ENCODE results near the gene RNPC3. TPM values are rescaled to one million over a fixed set of nuclear protein-coding genes. Genes with fewer than 3 reads are reported as not detected.
"Not testable (repeated sequence)": the region's sequence is repeated elsewhere in the genome, so short reads cannot be mapped to it uniquely, and the experiment has no call there.

The RNPC3 gene
- polyA plus RNA-seq, 1 of the 3 experiments (the other 2 are of a cell fraction): 10.0 TPM

GRCh38 chr1:103571289-103571688 is 45.8 kb downstream of the RNPC3 start, which contains the start of gene AMY2B:
Gene AMY2B (plus strand): TSS chr1:103571589. CDS start chr1:103571603, 14 bp downstream.
- H3F3A ChIP-seq (replicated peaks; ENCODE audit: insufficient read depth); H3K4me2 ChIP-seq; H3K4me3 ChIP-seq (ENCODE audit: low read depth in 2 of 2, low read length in 1 of 2); POLR2A ChIA-PET; H4K20me1 ChIP-seq (ENCODE audit: insufficient read depth); H3K9me3 ChIP-seq; H3K9me2 ChIP-seq; H3K4me1 ChIP-seq (ENCODE audit: control insufficient read depth in 1 of 2, insufficient read depth in 2 of 2, low read depth in 1 of 2, low read length in 1 of 2); DNase-seq; H3K79me2 ChIP-seq (ENCODE audit: insufficient read depth); H3K27me3 ChIP-seq (ENCODE audit: insufficient read depth); H3K9ac ChIP-seq; H3K27ac ChIP-seq (ENCODE audit: low read depth in 2 of 2, low read length in 1 of 2); H3K36me3 ChIP-seq (replicated peaks in 1 of 2; ENCODE audit: control insufficient read depth in 1 of 2, insufficient read depth in 2 of 2, low read length in 1 of 2); CTCF ChIA-PET; H2AFZ ChIP-seq (ENCODE audit: low read depth): not testable (repeated sequence)
- WGBS (ENCODE audit: low lambda C conversion rate): 80% methylated on average over 2 of the region's 2 CpGs

DNA sequence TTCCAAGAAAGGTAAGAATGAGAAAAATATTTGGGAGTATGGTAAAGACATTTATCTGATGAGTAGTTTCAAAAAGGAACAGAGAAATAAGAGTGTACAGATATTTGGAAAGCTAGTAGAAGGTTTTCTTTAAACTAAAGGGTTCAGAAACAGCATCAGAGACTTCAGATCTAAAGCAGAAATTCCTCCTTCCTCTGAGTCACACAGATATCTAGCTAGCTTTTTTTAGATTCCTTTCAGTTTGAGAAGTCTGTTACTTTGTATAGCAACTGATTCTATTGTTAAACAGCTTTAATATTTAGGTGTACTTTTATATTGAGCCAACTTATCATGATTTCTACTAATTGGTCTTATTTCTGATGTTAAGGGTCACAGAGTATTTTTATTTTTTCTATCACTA is 50.6 kb downstream of the RNPC3 start:
- no peak overlapping the region for H3K4me3 ChIP-seq (ENCODE audit: low read depth in 2 of 2, low read length in 1 of 2)
- H4K20me1 ChIP-seq (ENCODE audit: insufficient read depth): no peaks in the 10 kb centered on the region
- POLR2A ChIA-PET: no interaction called here
- H3K36me3 ChIP-seq (replicated peaks in 1 of 2; ENCODE audit: control insufficient read depth in 1 of 2, insufficient read depth in 2 of 2, low read length in 1 of 2): no peaks in the 10 kb centered on the region
- no peak overlapping the region for H2AFZ ChIP-seq (ENCODE audit: low read depth)
- TF ChIP-seq, protein P1, sequence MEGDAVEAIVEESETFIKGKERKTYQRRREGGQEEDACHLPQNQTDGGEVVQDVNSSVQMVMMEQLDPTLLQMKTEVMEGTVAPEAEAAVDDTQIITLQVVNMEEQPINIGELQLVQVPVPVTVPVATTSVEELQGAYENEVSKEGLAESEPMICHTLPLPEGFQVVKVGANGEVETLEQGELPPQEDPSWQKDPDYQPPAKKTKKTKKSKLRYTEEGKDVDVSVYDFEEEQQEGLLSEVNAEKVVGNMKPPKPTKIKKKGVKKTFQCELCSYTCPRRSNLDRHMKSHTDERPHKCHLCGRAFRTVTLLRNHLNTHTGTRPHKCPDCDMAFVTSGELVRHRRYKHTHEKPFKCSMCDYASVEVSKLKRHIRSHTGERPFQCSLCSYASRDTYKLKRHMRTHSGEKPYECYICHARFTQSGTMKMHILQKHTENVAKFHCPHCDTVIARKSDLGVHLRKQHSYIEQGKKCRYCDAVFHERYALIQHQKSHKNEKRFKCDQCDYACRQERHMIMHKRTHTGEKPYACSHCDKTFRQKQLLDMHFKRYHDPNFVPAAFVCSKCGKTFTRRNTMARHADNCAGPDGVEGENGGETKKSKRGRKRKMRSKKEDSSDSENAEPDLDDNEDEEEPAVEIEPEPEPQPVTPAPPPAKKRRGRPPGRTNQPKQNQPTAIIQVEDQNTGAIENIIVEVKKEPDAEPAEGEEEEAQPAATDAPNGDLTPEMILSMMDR (IDR thresholded peaks at IDR 0.05): no peak
- no peak for TF ChIP-seq RFX5 (IDR thresholded peaks at IDR 0.05; ENCODE audit: low read length)
- TF ChIP-seq USF1 (IDR thresholded peaks at IDR 0.05; ENCODE audit: borderline replicate concordance, low read depth): no peak
- TF ChIP-seq YY1 (IDR thresholded peaks at IDR 0.05; ENCODE audit: low read depth): no peak
- TF ChIP-seq RXRA (IDR thresholded peaks at IDR 0.05; ENCODE audit: borderline replicate concordance, low read depth): no peak
- TF ChIP-seq MEF2A (IDR thresholded peaks at IDR 0.05; ENCODE audit: borderline replicate concordance, low read depth): no peak
- TF ChIP-seq EP300 (IDR thresholded peaks at IDR 0.05; ENCODE audit: borderline replicate concordance in 1 of 2, low read depth in 1 of 2, low read length in 1 of 2): no peak
- TF ChIP-seq FOXJ3 (CRISPR knock-in tag; IDR thresholded peaks at IDR 0.05): no peak
- no peak for TF ChIP-seq TAF1 (IDR thresholded peaks at IDR 0.05; ENCODE audit: borderline replicate concordance, low read depth, low read length)
- TF ChIP-seq GABPA (IDR thresholded peaks at IDR 0.05; ENCODE audit: low read depth): no peak
- no peak for DNase-seq
- H3K27ac ChIP-seq (ENCODE audit: low read depth in 2 of 2, low read length in 1 of 2): no peak overlapping the region
- no peaks in the 10 kb centered on the region for H3K27me3 ChIP-seq (ENCODE audit: insufficient read depth)
- H3K4me1 ChIP-seq (ENCODE audit: control insufficient read depth in 1 of 2, insufficient read depth in 2 of 2, low read depth in 1 of 2, low read length in 1 of 2): no peaks in the 10 kb centered on the region
- H3F3A ChIP-seq (replicated peaks; ENCODE audit: insufficient read depth): no peaks in the 10 kb centered on the region
- CTCF ChIA-PET: no interaction called here
- H3K9me3 ChIP-seq: no peaks in the 10 kb centered on the region
- H3K9ac ChIP-seq: no peak overlapping the region
- H3K4me2 ChIP-seq: no peak overlapping the region
- no peaks in the 10 kb centered on the region for H3K9me2 ChIP-seq
- no peaks in the 10 kb centered on the region for H3K79me2 ChIP-seq (ENCODE audit: insufficient read depth)

DNA sequence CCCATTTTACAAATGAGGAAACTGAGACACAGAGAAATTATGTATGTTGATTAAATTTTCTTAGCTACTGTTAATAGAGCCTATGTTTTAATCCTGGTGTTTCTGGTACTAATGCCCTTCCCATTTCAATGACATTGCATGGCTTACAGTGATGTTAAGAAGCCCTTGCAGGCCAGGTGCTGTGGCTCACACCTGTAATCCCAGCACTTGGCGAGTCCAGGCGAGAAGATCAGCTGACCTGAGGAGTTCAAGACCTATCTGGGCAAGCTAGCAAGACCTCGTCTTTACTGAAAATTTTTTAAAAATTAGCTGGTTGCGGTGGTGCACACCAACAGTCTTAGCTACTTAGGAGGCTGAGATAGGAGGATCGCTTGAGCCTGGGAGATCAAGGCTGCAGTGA is 51.3 kb downstream of the RNPC3 start:
- H2AFZ ChIP-seq (ENCODE audit: low read depth); H3K27me3 ChIP-seq (ENCODE audit: insufficient read depth); H3F3A ChIP-seq (replicated peaks; ENCODE audit: insufficient read depth); H3K4me1 ChIP-seq (ENCODE audit: control insufficient read depth in 1 of 2, insufficient read depth in 2 of 2, low read depth in 1 of 2, low read length in 1 of 2); H3K4me3 ChIP-seq (ENCODE audit: low read depth in 2 of 2, low read length in 1 of 2); H4K20me1 ChIP-seq (ENCODE audit: insufficient read depth); H3K9me2 ChIP-seq; H3K9me3 ChIP-seq; CTCF ChIA-PET; H3K79me2 ChIP-seq (ENCODE audit: insufficient read depth); DNase-seq; POLR2A ChIA-PET; H3K36me3 ChIP-seq (replicated peaks in 1 of 2; ENCODE audit: control insufficient read depth in 1 of 2, insufficient read depth in 2 of 2, low read length in 1 of 2); H3K27ac ChIP-seq (ENCODE audit: low read depth in 2 of 2, low read length in 1 of 2); H3K9ac ChIP-seq; H3K4me2 ChIP-seq: not testable (repeated sequence)
- 26% methylated on average over 3 of the region's 5 CpGs for WGBS (ENCODE audit: low lambda C conversion rate)

Measured in SK-N-SH (cell line).